ENCODE data around the gene ELOA. TPM values are rescaled to one million over a fixed set of nuclear protein-coding genes. Genes with fewer than 3 reads are reported as not detected.
"Not testable (repeated sequence)": the region's sequence is repeated elsewhere in the genome, so short reads cannot be mapped to it uniquely, and the experiment has no call there.

Gene ELOA
- total RNA-seq, 2 experiments from 2014 or later, result 21.8 to 22.6 TPM

DNA sequence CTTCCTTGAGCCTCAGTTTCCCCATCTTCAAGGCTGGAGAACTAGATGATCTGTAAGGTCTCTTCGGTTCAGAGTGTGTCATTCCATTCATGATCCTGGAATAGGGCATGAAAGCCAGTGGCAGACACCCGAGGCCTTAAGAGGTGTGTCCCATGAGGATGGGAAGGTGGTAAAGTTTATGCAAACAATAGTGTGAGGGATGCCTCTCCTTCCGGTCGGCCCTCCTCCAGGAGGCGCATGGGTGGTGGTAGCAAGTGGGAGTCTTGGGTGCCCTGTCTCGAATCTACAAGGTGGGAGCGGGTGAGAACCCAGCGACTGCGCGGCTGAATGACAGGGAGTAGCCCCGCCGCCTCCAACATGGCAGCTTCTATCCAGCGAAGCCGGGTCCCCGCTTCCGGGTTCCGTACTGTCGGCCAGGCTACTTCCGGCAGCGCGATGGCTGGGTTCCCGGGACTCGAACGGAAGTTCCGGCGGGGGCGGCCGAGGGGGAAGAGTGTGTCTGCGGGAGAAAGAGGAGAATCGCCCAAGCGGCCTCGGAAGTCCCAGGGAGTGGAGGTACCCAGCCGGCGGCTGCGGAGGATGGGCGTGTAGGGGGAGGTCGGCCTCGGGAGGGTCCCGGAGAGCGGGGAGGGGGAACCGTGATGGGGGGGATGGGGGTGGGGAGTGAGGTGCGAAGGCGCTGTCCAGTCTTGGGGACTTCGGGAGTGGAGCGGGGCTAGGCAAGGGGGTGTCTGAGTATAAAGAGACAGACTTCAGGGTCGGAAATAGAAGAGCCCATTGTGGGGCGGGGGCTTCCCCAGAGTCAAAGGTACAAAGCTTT lies 47.6 kb downstream of the ELOA start, which contains the start of gene LYPLA2:
Gene LYPLA2, plus strand, starts transcription at position 450 of the 820 bp plus-strand sequence. CDS start 1,538 bp downstream, outside the sequence.
- peak within 1 kb of the TSS; percentile 88 for H3K4me3 Mint-ChIP-seq
- intact Hi-C loops (cut with micrococcal nuclease), result loop anchor here (1.0 kb wide), 2 partner anchors 9 to 13 kb away; partner anchors contain the start of genes GALE and PITHD1
- peaks cover 23% of the 10 kb centered on the region for H3K36me3 Mint-ChIP-seq (ENCODE audit: low read depth)
- H3K27me3 Mint-ChIP-seq (ENCODE audit: low read depth), result no peaks in the 10 kb centered on the region
- CTCF ChIA-PET, result interaction anchor here (1.0 to 4.0 kb wide), 3 partner anchors 15 to 20 kb away, joined by 4 to 15 read pairs (median 10); no protein-coding TSS in a partner anchor
- peak; percentile 93 for DNase-seq
- H3K4me1 Mint-ChIP-seq (ENCODE audit: low read depth), result peaks cover 25% of the 10 kb centered on the region
- no peaks in the 10 kb centered on the region for H3K9me3 Mint-ChIP-seq
- H3K27ac Mint-ChIP-seq, result peak within 1 kb of the TSS; percentile 89

- H3K27me3 Mint-ChIP-seq (ENCODE audit: low read depth), result no peaks in the 10 kb centered on the region
- intact Hi-C loops (cut with micrococcal nuclease), result loop anchor here (1.0 kb wide), 2 partner anchors 9 to 13 kb away; partner anchors contain the start of genes GALE and PITHD1
- no peaks in the 10 kb centered on the region for H3K9me3 Mint-ChIP-seq
- peaks cover 25% of the 10 kb centered on the region for H3K4me1 Mint-ChIP-seq (ENCODE audit: low read depth)
- CTCF ChIA-PET, result interaction anchor here (0.6 to 4.0 kb wide), 5 partner anchors 15 to 1363 kb away, joined by 3 to 15 read pairs (median 4); no protein-coding TSS in a partner anchor
- peak overlapping the region; percentile 88 for H3K4me3 Mint-ChIP-seq
- peaks cover 18% of the 10 kb centered on the region for H3K36me3 Mint-ChIP-seq (ENCODE audit: low read depth)
- H3K27ac Mint-ChIP-seq, result peak overlapping the region; percentile 89
- DNase-seq, result peak; percentile 43
These were observed 48.3 kb downstream of the ELOA start for GRCh38 chr1:23791516-23792047.

- no peaks in the 10 kb centered on the region for H3K9me3 Mint-ChIP-seq
These were observed 49.1 kb downstream of the ELOA start for GRCh38 chr1:23792151-23792945.

GRCh38 chr1:23793018-23793781 lies 49.9 kb downstream of the ELOA start:
- H3K27me3 Mint-ChIP-seq (ENCODE audit: low read depth), result no peaks in the 10 kb centered on the region
- no peak overlapping the region for H3K4me3 Mint-ChIP-seq
- DNase-seq, result no peak
- intact Hi-C loops (cut with micrococcal nuclease), result no loop called here
- peak overlapping the region; percentile 36 for H3K27ac Mint-ChIP-seq
- CTCF ChIA-PET, result interaction anchor here (1.0 kb wide), 1 partner anchor 22 kb away, joined by 3 read pairs; no protein-coding TSS in a partner anchor
- H3K9me3 Mint-ChIP-seq, result no peaks in the 10 kb centered on the region
- peaks cover 25% of the 10 kb centered on the region for H3K4me1 Mint-ChIP-seq (ENCODE audit: low read depth)
- peaks cover 11% of the 10 kb centered on the region for H3K36me3 Mint-ChIP-seq (ENCODE audit: low read depth)

More at GRCh38 chr1:23792151-23792945, 49.1 kb downstream of the ELOA start:
- peak overlapping the region; percentile 88 for H3K4me3 Mint-ChIP-seq
- intact Hi-C loops (cut with micrococcal nuclease), result no loop called here
- H3K36me3 Mint-ChIP-seq (ENCODE audit: low read depth), result peaks cover 15% of the 10 kb centered on the region
- no peak for DNase-seq
- H3K27me3 Mint-ChIP-seq (ENCODE audit: low read depth), result no peaks in the 10 kb centered on the region
- peak overlapping the region; percentile 89 for H3K27ac Mint-ChIP-seq
- H3K4me1 Mint-ChIP-seq (ENCODE audit: low read depth), result peaks cover 25% of the 10 kb centered on the region
- CTCF ChIA-PET, result interaction anchor here (1.0 to 4.0 kb wide), 3 partner anchors 14 to 21 kb away, joined by 3 to 15 read pairs (median 10); no protein-coding TSS in a partner anchor

- H3K4me3 Mint-ChIP-seq, result no peak overlapping the region
These were observed 50.8 kb downstream of the ELOA start for GRCh38 chr1:23793861-23794731.

GRCh38 chr1:23794732-23795182 lies 51.5 kb downstream of the ELOA start:
- peak overlapping the region; percentile 37 for H3K27ac Mint-ChIP-seq
- H3K9me3 Mint-ChIP-seq; CTCF ChIA-PET; H3K4me3 Mint-ChIP-seq; DNase-seq; H3K36me3 Mint-ChIP-seq (ENCODE audit: low read depth); intact Hi-C loops (cut with micrococcal nuclease); H3K27me3 Mint-ChIP-seq (ENCODE audit: low read depth): not testable (repeated sequence)
- peaks cover 31% of the 10 kb centered on the region for H3K4me1 Mint-ChIP-seq (ENCODE audit: low read depth)

More at GRCh38 chr1:23793861-23794731, 50.8 kb downstream of the ELOA start:
- Mint-ChIP-seq H3K27me3 (ENCODE audit: low read depth) (no peaks in the 10 kb centered on the region), H3K27ac (no peak overlapping the region), H3K4me1 (ENCODE audit: low read depth) (peaks cover 25% of the 10 kb centered on the region), H3K36me3 (ENCODE audit: low read depth) (peaks cover 11% of the 10 kb centered on the region), H3K9me3 (no peaks in the 10 kb centered on the region)
- no peak for DNase-seq
- CTCF ChIA-PET, result interaction anchor here (1.0 kb wide), 1 partner anchor 22 kb away, joined by 3 read pairs; no protein-coding TSS in a partner anchor
- intact Hi-C loops (cut with micrococcal nuclease), result no loop called here

DNA sequence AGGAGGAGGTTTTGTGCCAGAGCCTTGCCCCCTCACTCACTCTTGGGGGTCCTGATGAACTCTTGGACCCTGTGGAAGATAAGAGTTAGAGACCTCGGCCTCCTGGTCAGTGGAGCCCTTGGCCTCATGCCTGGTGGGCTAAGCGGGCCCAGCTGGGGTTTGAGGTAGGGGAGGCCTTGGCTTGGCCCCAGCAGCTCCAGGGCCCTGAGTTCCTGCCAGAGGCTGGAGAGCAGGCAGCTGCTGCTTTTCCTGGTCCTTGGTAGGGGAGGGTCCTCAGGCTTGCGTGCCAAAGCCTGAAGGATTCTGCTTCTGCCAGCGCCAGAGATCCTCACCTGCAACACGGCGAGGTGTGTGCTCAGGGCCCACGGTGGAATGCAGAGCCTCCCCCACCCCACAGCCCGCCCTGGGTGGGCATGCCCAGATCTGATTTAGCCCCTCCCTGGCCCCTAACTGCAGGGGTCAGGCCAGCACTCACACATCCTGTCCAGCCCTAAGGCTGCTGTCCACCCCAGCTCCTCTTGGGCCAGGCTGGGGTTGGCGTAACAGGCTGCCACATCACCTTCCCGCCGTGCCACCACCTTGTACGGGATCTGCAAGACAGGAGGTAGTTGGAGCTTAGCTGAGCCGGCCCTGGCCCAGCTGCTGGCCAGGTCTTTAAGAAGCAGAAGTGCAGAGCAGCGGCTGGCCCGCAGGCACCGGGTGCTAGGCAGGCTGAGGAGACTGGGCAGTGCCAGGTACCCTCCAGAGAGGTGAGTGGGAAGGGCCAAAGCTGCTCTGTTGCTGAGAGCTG lies 52.6 kb downstream of the ELOA start:
- intact Hi-C loops (cut with micrococcal nuclease), result no loop called here
- Mint-ChIP-seq H3K4me3 (no peak overlapping the region), H3K4me1 (ENCODE audit: low read depth) (peaks cover 24% of the 10 kb centered on the region), H3K36me3 (ENCODE audit: low read depth) (peaks cover 8% of the 10 kb centered on the region), H3K9me3 (no peaks in the 10 kb centered on the region), H3K27ac (no peak overlapping the region), H3K27me3 (ENCODE audit: low read depth) (no peaks in the 10 kb centered on the region)
- CTCF ChIA-PET, result no interaction called here
- DNase-seq, result no peak

- CTCF ChIA-PET, result no interaction called here
- peaks cover 6% of the 10 kb centered on the region for H3K36me3 Mint-ChIP-seq (ENCODE audit: low read depth)
- intact Hi-C loops (cut with micrococcal nuclease), result no loop called here
- no peak for DNase-seq
- no peaks in the 10 kb centered on the region for H3K9me3 Mint-ChIP-seq
- no peak overlapping the region for H3K4me3 Mint-ChIP-seq
- no peak overlapping the region for H3K27ac Mint-ChIP-seq
- H3K27me3 Mint-ChIP-seq (ENCODE audit: low read depth), result no peaks in the 10 kb centered on the region
- peaks cover 22% of the 10 kb centered on the region for H3K4me1 Mint-ChIP-seq (ENCODE audit: low read depth)
These were observed 53.4 kb downstream of the ELOA start for GRCh38 chr1:23796466-23797271.

DNA sequence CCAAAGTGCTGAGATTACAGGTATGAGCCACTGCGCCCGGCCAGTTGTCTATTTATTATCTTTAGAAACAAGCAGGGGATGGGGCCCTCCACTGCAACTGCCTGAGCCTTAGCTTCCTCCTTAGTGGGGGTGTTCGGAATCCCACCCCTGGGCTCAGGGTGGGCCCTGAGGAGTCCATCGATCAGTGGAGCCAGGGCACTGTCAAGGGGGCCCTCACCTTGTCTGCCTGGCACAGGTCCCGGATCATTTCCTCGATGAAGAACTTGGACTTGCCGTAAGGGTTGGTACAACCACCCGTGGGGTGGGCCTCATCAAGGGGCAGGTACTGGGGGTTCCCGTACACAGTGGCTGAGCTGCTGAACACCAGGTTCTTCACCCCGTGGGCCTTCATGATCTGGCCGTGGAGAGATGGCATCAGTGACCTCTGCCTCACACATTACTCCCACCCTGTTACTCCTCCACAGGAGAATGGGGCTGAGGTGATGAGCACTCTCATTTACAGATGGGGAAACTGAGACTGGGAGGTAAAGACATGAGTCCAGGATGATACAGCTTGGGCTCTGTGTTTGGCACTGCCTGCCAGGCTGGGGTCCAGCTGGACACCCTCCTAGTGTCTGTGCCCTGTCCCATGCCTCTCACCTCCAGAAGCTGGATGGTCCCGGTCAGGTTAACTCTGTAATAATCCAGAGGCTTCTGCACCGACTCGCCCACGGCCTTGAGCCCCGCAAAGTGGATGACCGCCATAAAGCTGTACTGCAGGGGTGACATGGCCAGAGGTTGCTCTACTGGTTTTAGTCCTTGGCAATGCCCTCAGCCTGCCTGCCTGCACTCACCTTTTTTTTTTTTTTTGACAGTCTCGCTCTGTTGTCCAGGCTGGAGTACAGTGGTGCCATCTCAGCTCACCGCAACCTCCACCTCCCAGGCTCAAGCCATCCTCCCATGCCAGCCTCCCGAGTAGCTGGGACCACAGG lies 54.5 kb downstream of the ELOA start:
- H3K27me3 Mint-ChIP-seq (ENCODE audit: low read depth), result no peaks in the 10 kb centered on the region
- H3K4me1 Mint-ChIP-seq (ENCODE audit: low read depth), result peaks cover 14% of the 10 kb centered on the region
- no peaks in the 10 kb centered on the region for H3K9me3 Mint-ChIP-seq
- intact Hi-C loops (cut with micrococcal nuclease), result no loop called here
- no peak for DNase-seq
- H3K36me3 Mint-ChIP-seq (ENCODE audit: low read depth), result peaks cover 6% of the 10 kb centered on the region
- no peak overlapping the region for H3K27ac Mint-ChIP-seq
- CTCF ChIA-PET, result interaction anchor here (0.6 to 4.9 kb wide), 3 partner anchors 25 to 119 kb away, joined by 4 to 23 read pairs (median 4); no protein-coding TSS in a partner anchor
- no peak overlapping the region for H3K4me3 Mint-ChIP-seq
